ENCODE results near the gene FOXD1.
"Not testable (repeated sequence)": the region's sequence is repeated elsewhere in the genome, so short reads cannot be mapped to it uniquely, and the experiment has no call there.

FOXD1 gene

DNA sequence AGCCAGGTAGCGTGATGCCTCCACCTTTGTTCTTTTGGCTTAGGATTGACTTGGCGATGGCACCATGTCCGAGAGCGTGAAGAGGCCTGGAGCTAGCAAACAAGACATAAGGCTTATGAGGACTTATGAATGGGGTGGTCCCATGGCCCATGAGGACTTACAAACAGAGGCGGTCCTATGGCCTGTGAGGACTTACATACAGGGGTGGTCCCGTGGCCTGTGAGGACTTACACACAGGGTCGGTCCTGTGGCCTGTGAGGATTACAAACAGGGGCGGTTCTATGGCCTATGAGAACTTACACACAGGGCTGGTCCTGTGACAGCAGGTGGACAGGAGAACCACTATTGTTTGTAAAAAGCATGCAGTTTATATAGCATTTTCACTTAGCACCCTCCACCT is 21.3 kb upstream of the FOXD1 start:
- no peak for DNase-seq (ENCODE audit: low read depth)
- TF ChIP-seq, protein P1, sequence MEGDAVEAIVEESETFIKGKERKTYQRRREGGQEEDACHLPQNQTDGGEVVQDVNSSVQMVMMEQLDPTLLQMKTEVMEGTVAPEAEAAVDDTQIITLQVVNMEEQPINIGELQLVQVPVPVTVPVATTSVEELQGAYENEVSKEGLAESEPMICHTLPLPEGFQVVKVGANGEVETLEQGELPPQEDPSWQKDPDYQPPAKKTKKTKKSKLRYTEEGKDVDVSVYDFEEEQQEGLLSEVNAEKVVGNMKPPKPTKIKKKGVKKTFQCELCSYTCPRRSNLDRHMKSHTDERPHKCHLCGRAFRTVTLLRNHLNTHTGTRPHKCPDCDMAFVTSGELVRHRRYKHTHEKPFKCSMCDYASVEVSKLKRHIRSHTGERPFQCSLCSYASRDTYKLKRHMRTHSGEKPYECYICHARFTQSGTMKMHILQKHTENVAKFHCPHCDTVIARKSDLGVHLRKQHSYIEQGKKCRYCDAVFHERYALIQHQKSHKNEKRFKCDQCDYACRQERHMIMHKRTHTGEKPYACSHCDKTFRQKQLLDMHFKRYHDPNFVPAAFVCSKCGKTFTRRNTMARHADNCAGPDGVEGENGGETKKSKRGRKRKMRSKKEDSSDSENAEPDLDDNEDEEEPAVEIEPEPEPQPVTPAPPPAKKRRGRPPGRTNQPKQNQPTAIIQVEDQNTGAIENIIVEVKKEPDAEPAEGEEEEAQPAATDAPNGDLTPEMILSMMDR (conservative IDR thresholded peaks at IDR 0.05; ENCODE audit: control insufficient read depth, insufficient read depth, low read depth, low read length): no peak
- no peak overlapping the region for H3K4me3 ChIP-seq (ENCODE audit: control insufficient read depth, low read depth, low read length)

DNA sequence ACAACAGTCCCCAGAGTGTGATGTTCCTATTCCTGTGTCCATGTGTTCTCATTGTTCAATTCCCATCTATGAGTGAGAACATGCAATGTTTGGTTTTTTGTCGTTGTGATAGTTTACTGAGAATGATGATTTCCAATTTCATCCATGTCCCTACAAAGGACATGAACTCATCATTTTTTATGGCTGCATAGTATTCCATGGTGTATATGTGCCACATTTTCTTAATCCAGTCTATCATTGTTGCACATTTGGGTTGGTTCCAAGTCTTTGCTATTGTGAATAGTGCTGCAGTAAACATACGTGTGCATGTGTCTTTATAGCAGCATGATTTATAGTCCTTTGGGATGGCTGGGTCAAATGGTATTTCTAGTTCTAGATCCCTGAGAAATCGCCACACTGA is 20.1 kb upstream of the FOXD1 start:
- DNase-seq (ENCODE audit: low read depth); H3K4me3 ChIP-seq (ENCODE audit: control insufficient read depth, low read depth, low read length): not testable (repeated sequence)

DNA sequence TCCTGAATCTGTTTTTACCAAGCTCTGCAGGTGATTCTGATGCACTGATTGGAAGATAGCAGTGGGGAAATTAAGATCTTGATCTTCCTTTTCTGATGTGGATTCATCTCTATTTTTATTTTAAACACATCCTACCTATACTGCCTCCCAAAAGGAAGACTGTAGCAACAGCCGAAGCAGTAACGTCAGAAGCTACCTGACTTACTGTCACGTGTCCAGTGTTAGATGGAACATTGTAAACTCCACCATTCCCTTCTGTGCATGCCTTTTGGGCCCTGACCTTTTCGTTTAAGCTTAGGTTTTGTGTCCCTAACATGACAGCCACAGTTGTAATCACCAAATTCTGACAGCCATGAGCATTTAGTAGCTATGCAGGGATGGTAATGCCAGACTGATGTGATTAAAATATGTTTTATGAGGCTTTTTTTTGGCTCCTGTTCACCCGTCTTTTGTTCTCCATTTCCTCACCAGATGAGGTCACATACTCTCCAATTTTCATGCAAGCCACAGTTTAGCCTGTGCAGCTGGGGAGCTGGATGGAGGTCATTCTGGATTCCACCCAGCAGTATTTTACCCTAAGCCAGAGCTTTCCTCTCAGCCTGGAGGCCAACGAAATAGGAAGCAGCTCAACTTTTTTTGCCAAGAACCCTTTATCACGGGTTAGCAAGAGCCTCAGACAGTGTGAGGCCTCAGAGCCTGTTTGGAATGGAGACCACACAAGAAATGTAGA is 15.6 kb upstream of the FOXD1 start:
- no peak overlapping the region for H3K4me3 ChIP-seq (ENCODE audit: control insufficient read depth, low read depth, low read length)
- DNase-seq (ENCODE audit: low read depth): peak; percentile 33
- TF ChIP-seq, protein P1 (conservative IDR thresholded peaks at IDR 0.05; ENCODE audit: control insufficient read depth, insufficient read depth, low read depth, low read length): no peak

DNA sequence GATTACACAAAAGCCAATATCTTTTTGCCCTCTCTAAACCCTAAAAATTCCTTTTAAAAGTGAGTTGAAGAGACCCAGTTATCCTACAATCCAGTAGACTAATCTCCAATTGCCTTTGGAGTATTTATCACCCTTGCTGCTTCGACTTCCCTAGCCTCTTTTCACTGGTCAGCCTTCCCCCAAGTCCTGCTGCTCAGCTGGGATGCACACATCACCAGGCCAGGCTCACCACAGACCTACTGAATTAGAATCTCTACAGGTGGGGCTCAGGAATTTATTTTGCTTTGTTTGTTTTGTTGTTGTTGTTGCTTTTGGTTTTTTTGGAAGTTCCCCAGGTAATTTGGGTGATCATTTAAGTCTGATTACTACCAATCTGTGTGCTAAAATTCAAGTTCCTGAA is 11.6 kb upstream of the FOXD1 start:
- TF ChIP-seq, protein P1 (conservative IDR thresholded peaks at IDR 0.05; ENCODE audit: control insufficient read depth, insufficient read depth, low read depth, low read length): no peak
- no peak for DNase-seq (ENCODE audit: low read depth)
- H3K4me3 ChIP-seq (ENCODE audit: control insufficient read depth, low read depth, low read length): no peak overlapping the region

DNA sequence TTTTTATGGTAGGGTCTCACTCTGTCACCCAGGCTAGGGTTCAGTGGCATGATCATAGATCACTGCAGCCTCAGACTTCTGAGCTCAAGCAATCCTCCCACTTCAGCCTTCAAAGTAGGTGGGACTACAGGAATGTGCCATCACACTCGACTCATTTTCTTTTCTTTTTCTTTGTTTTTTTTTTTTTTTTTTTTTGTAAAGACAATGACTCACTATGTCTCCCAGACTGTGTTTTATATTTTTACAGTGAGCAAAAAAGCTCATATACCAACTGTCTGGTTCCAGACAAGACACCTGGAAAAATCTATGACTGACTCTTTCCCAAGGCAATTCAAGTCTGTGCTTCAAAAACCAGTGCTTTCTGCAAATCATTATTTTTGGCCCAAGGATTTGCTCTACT is 10.8 kb upstream of the FOXD1 start:
- no peak for DNase-seq (ENCODE audit: low read depth)
- H3K4me3 ChIP-seq (ENCODE audit: control insufficient read depth, low read depth, low read length): no peak overlapping the region
- TF ChIP-seq, protein P1 (conservative IDR thresholded peaks at IDR 0.05; ENCODE audit: control insufficient read depth, insufficient read depth, low read depth, low read length): no peak

DNA sequence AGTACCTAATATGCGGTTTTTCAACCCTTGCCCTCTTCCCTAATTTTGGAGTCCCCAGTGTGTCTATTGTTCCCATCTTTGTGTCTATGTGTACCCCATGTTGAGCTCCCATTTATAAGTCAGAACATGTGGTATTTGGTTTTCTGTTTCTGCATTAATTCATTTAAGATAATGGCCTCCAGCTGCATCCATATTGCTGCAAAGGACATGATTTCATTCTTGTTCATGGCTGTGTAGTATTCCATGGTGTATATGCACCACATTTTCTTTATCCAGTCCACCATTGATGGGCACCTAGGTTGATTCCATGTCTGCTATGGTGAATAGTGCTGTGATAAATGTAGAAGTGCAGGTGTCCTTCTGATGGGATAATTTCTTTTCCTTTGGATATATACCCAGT is 7.9 kb upstream of the FOXD1 start:
- not testable (repeated sequence) for H3K4me3 ChIP-seq (ENCODE audit: control insufficient read depth, low read depth, low read length); DNase-seq (ENCODE audit: low read depth)

DNA sequence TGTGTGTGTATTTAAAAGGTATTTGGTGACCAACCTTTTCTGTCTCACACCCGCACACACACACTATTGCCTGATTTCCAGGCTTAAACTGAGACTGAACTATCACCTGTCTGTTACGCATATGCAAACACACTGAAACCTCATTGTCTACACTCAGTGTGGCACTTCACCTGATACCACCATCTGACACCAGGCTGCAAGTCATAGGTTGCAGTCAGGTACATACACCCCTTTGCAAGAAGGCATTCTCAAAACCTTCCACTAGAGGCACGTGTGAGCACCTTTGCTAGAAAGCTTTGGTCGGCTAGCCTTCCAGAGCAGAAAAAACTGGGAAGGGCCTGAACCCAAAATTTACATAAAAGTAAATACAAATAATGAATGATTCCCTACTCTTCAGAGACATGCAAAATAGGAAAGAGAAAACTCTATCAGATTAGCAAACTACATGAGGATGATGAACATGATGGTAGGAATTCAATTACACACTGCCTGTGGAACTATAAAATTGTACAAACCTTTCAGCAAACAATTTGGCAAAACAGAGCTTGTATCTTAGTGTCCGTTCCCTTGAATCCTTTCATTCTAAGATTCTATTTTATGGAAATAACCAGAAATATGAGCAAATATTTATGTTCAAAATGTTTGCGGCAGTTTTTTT is 5.9 kb upstream of the FOXD1 start:
- DNase-seq (ENCODE audit: low read depth): peak; percentile 58
- H3K4me3 ChIP-seq (ENCODE audit: control insufficient read depth, low read depth, low read length): no peak overlapping the region
- TF ChIP-seq, protein P1 (conservative IDR thresholded peaks at IDR 0.05; ENCODE audit: control insufficient read depth, insufficient read depth, low read depth, low read length): peak; percentile 85

- DNase-seq (ENCODE audit: low read depth): no peak
- TF ChIP-seq, protein P1 (conservative IDR thresholded peaks at IDR 0.05; ENCODE audit: control insufficient read depth, insufficient read depth, low read depth, low read length): no peak
- no peak overlapping the region for H3K4me3 ChIP-seq (ENCODE audit: control insufficient read depth, low read depth, low read length)
Observed at GRCh38 chr5:73452215-73452614, 3.6 kb upstream of the FOXD1 start.

Data from fibroblast of mammary gland (primary cell).